ENCODE measurements around the gene IP6K3. TPM values are rescaled to one million over a fixed set of nuclear protein-coding genes. Genes with fewer than 3 reads are reported as not detected.

The IP6K3 gene
- polyA plus RNA-seq, 1 of the 3 experiments (the other 2 are of a cell fraction): 0.21 TPM

GRCh38 chr6:33721508-33721907 is 25.2 kb downstream of the IP6K3 start:
- Histone ChIP-seq H3K4me1 (ENCODE audit: control insufficient read depth in 1 of 2, insufficient read depth in 2 of 2, low read depth in 1 of 2, low read length in 1 of 2) (no peaks in the 10 kb centered on the region), H3K9ac (no peak overlapping the region), H4K20me1 (ENCODE audit: insufficient read depth) (no peaks in the 10 kb centered on the region), H3K9me2 (no peaks in the 10 kb centered on the region), H3F3A (replicated peaks; ENCODE audit: insufficient read depth) (no peaks in the 10 kb centered on the region), H3K36me3 (replicated peaks in 1 of 2; ENCODE audit: control insufficient read depth in 1 of 2, insufficient read depth in 2 of 2, low read length in 1 of 2) (no peaks in the 10 kb centered on the region), H3K4me3 (ENCODE audit: low read depth in 2 of 2, low read length in 1 of 2) (no peak overlapping the region), H3K4me2 (no peak overlapping the region), H3K9me3 (no peaks in the 10 kb centered on the region), H3K27ac (ENCODE audit: low read depth in 2 of 2, low read length in 1 of 2) (no peak overlapping the region), H2AFZ (ENCODE audit: low read depth) (no peak overlapping the region), H3K79me2 (ENCODE audit: insufficient read depth) (no peaks in the 10 kb centered on the region), H3K27me3 (ENCODE audit: insufficient read depth) (peaks cover 55% of the 10 kb centered on the region)
- 43% methylated on average over 5 of the region's 5 CpGs for WGBS (ENCODE audit: low lambda C conversion rate)
- no peak for TF ChIP-seq FOSL2 (IDR thresholded peaks at IDR 0.05; ENCODE audit: borderline replicate concordance, low read depth)
- TF ChIP-seq ZBTB33 (IDR thresholded peaks at IDR 0.05; ENCODE audit: borderline replicate concordance, low read depth): no peak
- TF ChIP-seq SIN3A (IDR thresholded peaks at IDR 0.05; ENCODE audit: borderline replicate concordance, low read depth, low read length): no peak
- no peak for TF ChIP-seq MXI1 (IDR thresholded peaks at IDR 0.05; ENCODE audit: low read depth, low read length)
- no peak for TF ChIP-seq SMC3 (IDR thresholded peaks at IDR 0.05; ENCODE audit: low read depth, low read length)
- TF ChIP-seq NRF1 (IDR thresholded peaks at IDR 0.05; ENCODE audit: low read depth, low read length): no peak
- no peak for TF ChIP-seq CHD2 (IDR thresholded peaks at IDR 0.05; ENCODE audit: low read length, partially characterized antibody)
- no peak for TF ChIP-seq IRF3 (IDR thresholded peaks at IDR 0.05; ENCODE audit: low read depth, low read length)
- no peak for TF ChIP-seq PBX3 (IDR thresholded peaks at IDR 0.05)
- TF ChIP-seq ELF1 (IDR thresholded peaks at IDR 0.05): no peak
- TF ChIP-seq, protein P1, sequence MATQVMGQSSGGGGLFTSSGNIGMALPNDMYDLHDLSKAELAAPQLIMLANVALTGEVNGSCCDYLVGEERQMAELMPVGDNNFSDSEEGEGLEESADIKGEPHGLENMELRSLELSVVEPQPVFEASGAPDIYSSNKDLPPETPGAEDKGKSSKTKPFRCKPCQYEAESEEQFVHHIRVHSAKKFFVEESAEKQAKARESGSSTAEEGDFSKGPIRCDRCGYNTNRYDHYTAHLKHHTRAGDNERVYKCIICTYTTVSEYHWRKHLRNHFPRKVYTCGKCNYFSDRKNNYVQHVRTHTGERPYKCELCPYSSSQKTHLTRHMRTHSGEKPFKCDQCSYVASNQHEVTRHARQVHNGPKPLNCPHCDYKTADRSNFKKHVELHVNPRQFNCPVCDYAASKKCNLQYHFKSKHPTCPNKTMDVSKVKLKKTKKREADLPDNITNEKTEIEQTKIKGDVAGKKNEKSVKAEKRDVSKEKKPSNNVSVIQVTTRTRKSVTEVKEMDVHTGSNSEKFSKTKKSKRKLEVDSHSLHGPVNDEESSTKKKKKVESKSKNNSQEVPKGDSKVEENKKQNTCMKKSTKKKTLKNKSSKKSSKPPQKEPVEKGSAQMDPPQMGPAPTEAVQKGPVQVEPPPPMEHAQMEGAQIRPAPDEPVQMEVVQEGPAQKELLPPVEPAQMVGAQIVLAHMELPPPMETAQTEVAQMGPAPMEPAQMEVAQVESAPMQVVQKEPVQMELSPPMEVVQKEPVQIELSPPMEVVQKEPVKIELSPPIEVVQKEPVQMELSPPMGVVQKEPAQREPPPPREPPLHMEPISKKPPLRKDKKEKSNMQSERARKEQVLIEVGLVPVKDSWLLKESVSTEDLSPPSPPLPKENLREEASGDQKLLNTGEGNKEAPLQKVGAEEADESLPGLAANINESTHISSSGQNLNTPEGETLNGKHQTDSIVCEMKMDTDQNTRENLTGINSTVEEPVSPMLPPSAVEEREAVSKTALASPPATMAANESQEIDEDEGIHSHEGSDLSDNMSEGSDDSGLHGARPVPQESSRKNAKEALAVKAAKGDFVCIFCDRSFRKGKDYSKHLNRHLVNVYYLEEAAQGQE (IDR thresholded peaks at IDR 0.05; ENCODE audit: low read depth, low read length): no peak
- no peak for TF ChIP-seq EP300 (IDR thresholded peaks at IDR 0.05; ENCODE audit: borderline replicate concordance in 1 of 2, low read depth in 1 of 2, low read length in 1 of 2)
- TF ChIP-seq, protein P2, sequence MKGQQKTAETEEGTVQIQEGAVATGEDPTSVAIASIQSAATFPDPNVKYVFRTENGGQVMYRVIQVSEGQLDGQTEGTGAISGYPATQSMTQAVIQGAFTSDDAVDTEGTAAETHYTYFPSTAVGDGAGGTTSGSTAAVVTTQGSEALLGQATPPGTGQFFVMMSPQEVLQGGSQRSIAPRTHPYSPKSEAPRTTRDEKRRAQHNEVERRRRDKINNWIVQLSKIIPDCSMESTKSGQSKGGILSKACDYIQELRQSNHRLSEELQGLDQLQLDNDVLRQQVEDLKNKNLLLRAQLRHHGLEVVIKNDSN (IDR thresholded peaks at IDR 0.05; ENCODE audit: borderline replicate concordance, low read depth): no peak
- TF ChIP-seq JUND (IDR thresholded peaks at IDR 0.05): no peak
- no peak for TF ChIP-seq TAF1 (IDR thresholded peaks at IDR 0.05; ENCODE audit: borderline replicate concordance, low read depth, low read length)
- no peak for TF ChIP-seq RCOR1 (IDR thresholded peaks at IDR 0.05; ENCODE audit: low read length)
- TF ChIP-seq NFIC (IDR thresholded peaks at IDR 0.05; ENCODE audit: borderline replicate concordance): no peak
- no peak for DNase-seq
- POLR2A ChIA-PET: interaction anchor here (1.1 kb wide), 1 partner anchor 10 kb away, joined by 3 read pairs; the partner anchor contains the start of gene UQCC2
- CTCF ChIA-PET: interaction anchor here (1.0 to 3.4 kb wide), 4 partner anchors 10 to 136 kb away, joined by 3 to 21 read pairs (median 10); partner anchors contain the start of gene UQCC2

Measured in SK-N-SH (cell line).